MCF 10A (cell line): ENCODE data around the gene ACR. TPM values are rescaled to one million over a fixed set of nuclear protein-coding genes. Genes with fewer than 3 reads are reported as not detected.
A peak's percentile ranks its signal among the peaks of the same experiment; 100 is the strongest.
"Not testable (repeated sequence)": the region's sequence is repeated elsewhere in the genome, so short reads cannot be mapped to it uniquely, and the experiment has no call there.

Experiments
- BruUV-seq: library from RNA; stranded (reverse); fragments of 400-500 nt; replicated peaks from 2 replicates; lab custom pipeline; 2021; lab: Mats Ljungman, UMichigan
- CTCF ChIA-PET: fragments of 300-600 bp; sonication (Branson Sonifier 250); formaldehyde crosslinking; extraction: SDS; loops from one replicate; lab custom pipeline; 2021; ENCODE audit warnings: antibody characterized with exemption, inconsistent platforms; lab: Yijun Ruan, JAX
- POLR2A ChIA-PET: fragments of 300-600, 350-650 bp; sonication (Branson Sonifier 250); formaldehyde crosslinking; extraction: SDS; loops from one replicate; lab custom pipeline; 2020; ENCODE audit warnings: antibody characterized with exemption, inconsistent platforms; lab: Yijun Ruan, JAX
- DNase-seq: peaks from one replicate; pipeline ENCODE4 v3.0.0-alpha.2; 2018; ENCODE audit not compliant: unreplicated experiment
- H3K27ac Mint-ChIP-seq: one replicate; pipeline ENCODE4 v1.8.0; 2022; ENCODE audit warnings: mild to moderate bottlenecking, low read depth, mixed read lengths; ENCODE audit not compliant: unreplicated experiment
- H3K27me3 Mint-ChIP-seq: one replicate; pipeline ENCODE4 v1.8.0; 2022; ENCODE audit warnings: mixed read lengths; ENCODE audit not compliant: insufficient read depth, unreplicated experiment
- H3K36me3 Mint-ChIP-seq: one replicate; pipeline ENCODE4 v1.8.0; 2022; ENCODE audit warnings: mild to moderate bottlenecking, moderate library complexity, mixed read lengths; ENCODE audit not compliant: insufficient read depth, unreplicated experiment
- H3K4me1 Mint-ChIP-seq: one replicate; pipeline ENCODE4 v1.8.0; 2022; ENCODE audit warnings: mixed read lengths; ENCODE audit not compliant: insufficient read depth, unreplicated experiment
- H3K4me3 Mint-ChIP-seq: one replicate; pipeline ENCODE4 v1.8.0; 2022; ENCODE audit warnings: mild to moderate bottlenecking, moderate library complexity, mixed read lengths; ENCODE audit not compliant: unreplicated experiment
- H3K9me3 Mint-ChIP-seq: one replicate; pipeline ENCODE4 v1.8.0; 2022; ENCODE audit warnings: mixed read lengths; ENCODE audit not compliant: unreplicated experiment
- intact Hi-C: fragments of 100-400 bp; cut with micrococcal nuclease; formaldehyde crosslinking; loops from 2 replicates; pipeline ENCODE4 v1.14.1; 2022
- total RNA-seq: library from RNA; stranded (reverse); gene quantifications from 2 replicates; pipeline ENCODE4 v1.2.3, GENCODE V29; 2022

Gene ACR
- total RNA-seq, 1 experiment from 2014 or later, result not detected

- BruUV-seq, H3K27me3 Mint-ChIP-seq, H3K4me1 Mint-ChIP-seq, POLR2A ChIA-PET, H3K9me3 Mint-ChIP-seq, DNase-seq, H3K27ac Mint-ChIP-seq, CTCF ChIA-PET, intact Hi-C loops: not testable (repeated sequence)
- Mint-ChIP-seq H3K4me3 (peak overlapping the region; percentile 87), H3K36me3 (peaks cover 27% of the 10 kb centered on the region)
These were observed 44.2 kb downstream of the ACR start for GRCh38 chr22:50782253-50782652.

DNA sequence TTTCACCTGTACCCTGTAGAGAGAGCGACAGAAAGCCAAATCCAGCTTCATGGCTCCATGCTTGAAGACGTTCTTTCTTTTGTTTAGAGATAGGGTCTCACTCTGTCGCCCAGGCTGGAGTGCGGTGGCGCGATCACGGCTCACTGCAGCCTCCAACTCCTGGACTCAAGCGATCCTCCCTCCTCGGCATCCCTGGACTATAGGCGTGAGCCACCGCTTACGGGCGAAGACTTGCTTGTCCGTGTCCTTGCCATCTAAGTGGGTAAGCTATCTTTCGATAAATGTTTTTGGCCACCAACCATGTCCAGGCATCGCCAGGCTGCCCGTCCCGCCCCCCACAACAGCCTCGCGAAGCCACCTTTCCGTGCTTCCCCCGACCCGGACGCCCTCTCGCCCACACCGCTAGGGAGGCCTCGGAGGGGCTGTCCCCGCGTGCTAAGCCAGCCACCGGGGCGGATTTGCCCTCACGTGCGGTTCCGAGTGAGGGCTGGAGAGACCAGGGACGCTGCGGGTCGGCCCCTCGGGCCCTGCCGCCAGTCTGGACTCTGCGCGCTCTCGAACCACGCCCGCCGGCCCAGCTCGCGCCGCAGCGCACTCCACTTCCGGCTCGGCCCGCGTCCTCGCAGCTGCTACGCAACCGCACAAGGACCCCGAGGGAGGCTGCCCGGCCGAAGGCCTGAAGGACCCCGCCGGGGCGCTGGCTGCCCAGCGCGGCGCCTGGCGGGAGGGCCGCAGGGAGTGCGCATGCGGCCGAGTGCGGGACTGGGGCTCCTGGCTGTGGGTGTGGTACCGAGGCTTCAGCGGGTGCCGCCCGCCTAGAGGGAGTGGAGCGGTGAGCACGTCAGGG, 45.3 kb downstream of the ACR start, which contains the start of gene RABL2B:
RABL2B (minus strand) TSS at position 604 of the 847 bp plus-strand sequence. CDS start 1,342 bp downstream, outside the sequence.
- POLR2A ChIA-PET, result interaction anchor here (0.6 kb wide), 1 partner anchor 49 kb away, joined by 3 read pairs; no protein-coding TSS in a partner anchor
- Mint-ChIP-seq H3K36me3 (peaks cover 20% of the 10 kb centered on the region), H3K27ac (peak within 1 kb of the TSS; percentile 46), H3K4me3 (peak within 1 kb of the TSS; percentile 87)
- H3K4me1 Mint-ChIP-seq, CTCF ChIA-PET, H3K9me3 Mint-ChIP-seq, intact Hi-C loops, H3K27me3 Mint-ChIP-seq: not testable (repeated sequence)
- TSS peak; percentile 50 for BruUV-seq
- peak; percentile 85 for DNase-seq

DNA sequence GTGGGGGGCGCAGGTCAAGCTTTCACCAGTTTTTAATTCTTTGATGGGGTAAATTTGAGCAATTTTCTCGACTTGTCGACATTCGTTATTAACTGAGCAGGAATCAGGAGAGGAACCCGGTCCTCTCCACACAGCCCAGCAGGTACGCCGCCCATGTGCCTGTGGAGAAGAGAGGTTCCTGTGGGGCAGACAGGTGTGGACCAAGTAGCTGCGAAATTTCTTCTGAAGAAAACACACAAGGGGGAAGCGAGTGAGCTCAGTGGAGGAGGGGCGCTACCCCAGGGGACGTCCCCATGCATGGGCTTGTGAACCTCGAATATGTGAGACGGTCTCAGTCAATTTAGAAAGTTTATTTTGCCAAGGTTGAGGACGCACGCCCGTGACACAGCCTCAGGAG, 45.9 kb downstream of the ACR start:
- CTCF ChIA-PET, intact Hi-C loops, H3K4me1 Mint-ChIP-seq, H3K9me3 Mint-ChIP-seq, POLR2A ChIA-PET, H3K27me3 Mint-ChIP-seq, DNase-seq: not testable (repeated sequence)
- peaks cover 17% of the 10 kb centered on the region for H3K36me3 Mint-ChIP-seq
- BruUV-seq, result TSS peak; percentile 90
- peak overlapping the region; percentile 46 for H3K27ac Mint-ChIP-seq
- peak overlapping the region; percentile 87 for H3K4me3 Mint-ChIP-seq

DNA sequence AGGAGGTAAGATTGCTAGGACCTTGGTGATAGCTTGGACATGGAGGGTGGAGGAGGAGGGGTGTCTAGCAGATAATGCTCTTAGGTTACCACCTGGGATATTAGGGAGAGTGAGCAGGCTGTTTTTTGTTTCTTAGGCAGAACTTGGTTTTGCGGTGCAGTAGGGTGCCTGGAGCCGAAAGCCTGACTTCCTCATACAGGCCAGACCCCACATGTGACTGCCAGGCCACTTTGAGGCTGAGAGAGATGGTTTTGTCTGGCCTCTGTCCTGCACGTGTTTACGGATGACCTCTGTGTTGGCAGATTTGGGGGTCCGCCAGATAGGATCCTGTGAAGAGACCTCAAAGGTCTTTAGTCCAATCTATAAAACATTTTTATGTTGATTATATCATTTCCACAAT, 47.3 kb downstream of the ACR start:
- peaks cover 19% of the 10 kb centered on the region for H3K36me3 Mint-ChIP-seq
- CTCF ChIA-PET, POLR2A ChIA-PET, H3K4me3 Mint-ChIP-seq, H3K9me3 Mint-ChIP-seq, H3K27ac Mint-ChIP-seq, DNase-seq, intact Hi-C loops, H3K27me3 Mint-ChIP-seq, BruUV-seq: not testable (repeated sequence)
- peaks cover 12% of the 10 kb centered on the region for H3K4me1 Mint-ChIP-seq

- CTCF ChIA-PET, H3K4me3 Mint-ChIP-seq, H3K9me3 Mint-ChIP-seq, POLR2A ChIA-PET, H3K36me3 Mint-ChIP-seq, intact Hi-C loops, DNase-seq, H3K27me3 Mint-ChIP-seq, BruUV-seq, H3K27ac Mint-ChIP-seq: not testable (repeated sequence)
- H3K4me1 Mint-ChIP-seq, result peaks cover 12% of the 10 kb centered on the region
These were observed 48.9 kb downstream of the ACR start for GRCh38 chr22:50786936-50787335.

Other genes starting within 250 kb of the ACR start
- gene LMF2, start 230.5 kb upstream of the ACR start, total RNA-seq, result 49.4 and 50.9 TPM in 2 replicates
- 31.6 and 39.8 TPM in 2 replicates for gene NCAPH2, start 230.0 kb upstream of the ACR start, total RNA-seq
- 2.4 and 5.4 TPM in 2 replicates for gene SCO2, start 212.6 kb upstream of the ACR start, total RNA-seq
- 41.0 and 54.4 TPM in 2 replicates for gene TYMP, start 208.2 kb upstream of the ACR start, total RNA-seq
- gene KLHDC7B, start 192.3 kb upstream of the ACR start, total RNA-seq, result 0.98 and 4.1 TPM in 2 replicates
- gene SYCE3, start 175.3 kb upstream of the ACR start, total RNA-seq, result 0.82 and 1.2 TPM in 2 replicates
- gene CPT1B, start 159.8 kb upstream of the ACR start, total RNA-seq, result 52.2 and 57.3 TPM in 2 replicates
- gene CHKB, start 155.4 kb upstream of the ACR start, total RNA-seq, result 51.4 and 60.6 TPM in 2 replicates
- 1.2 and 2.5 TPM in 2 replicates for gene MAPK8IP2, start 137.4 kb upstream of the ACR start, total RNA-seq
- gene ARSA, start 110.1 kb upstream of the ACR start, total RNA-seq, result 21.3 and 22.0 TPM in 2 replicates
- gene SHANK3, start 65.4 kb upstream of the ACR start, total RNA-seq, result 1.2 and 1.9 TPM in 2 replicates
- 30.2 and 32.5 TPM in 2 replicates for gene RABL2B, start 45.4 kb downstream of the ACR start, total RNA-seq